ENCODE results near the gene HEMGN. TPM values are rescaled to one million over a fixed set of nuclear protein-coding genes. Genes with fewer than 3 reads are reported as not detected.

HEMGN gene
- not detected for total RNA-seq

DNA sequence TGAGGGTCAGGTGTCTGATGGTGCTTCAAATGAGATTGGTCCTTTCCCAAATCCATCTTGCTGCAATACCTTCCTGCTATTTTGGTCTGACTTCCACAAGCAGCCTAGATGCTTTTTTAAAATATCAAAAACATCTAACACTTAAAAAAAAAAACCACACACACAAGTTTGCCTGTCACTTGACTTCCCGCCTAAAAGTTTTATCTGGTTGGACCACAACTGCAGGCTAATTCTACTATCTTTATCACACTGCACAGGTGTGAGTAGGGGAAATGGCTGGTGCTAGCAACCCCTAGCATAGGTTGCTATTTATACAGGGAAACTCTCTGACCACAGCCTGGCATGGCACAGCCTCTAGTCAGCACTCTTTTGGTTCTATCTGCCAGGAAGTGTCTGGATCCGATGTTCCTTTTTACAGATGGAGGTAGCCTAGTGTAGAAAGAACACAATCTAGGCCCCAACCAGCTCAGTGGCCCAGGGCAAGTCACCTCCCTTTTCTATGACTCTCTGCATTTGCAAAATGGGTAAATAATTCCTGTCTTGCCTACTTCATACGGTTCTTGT lies at the start of gene HEMGN:
TSS of gene HEMGN (minus strand) at position 92 of the 564 bp plus-strand sequence. CDS start at position 56, 36 bp downstream.
- TF ChIP-seq CTCF (IDR thresholded peaks at IDR 0.05) (no peak), POLR2A (IDR thresholded peaks at IDR 0.05) (no peak), POLR2AphosphoS5 (IDR thresholded peaks at IDR 0.05) (no peak)
- Histone ChIP-seq H3K4me1 (no peaks in the 10 kb centered on the region), H3K4me3 (no peak within 1 kb of the TSS), H3K9me3 (no peaks in the 10 kb centered on the region), H3K27ac (no peak within 1 kb of the TSS), H3K36me3 (no peaks in the 10 kb centered on the region), H3K27me3 (peaks cover 0 to 24% of the 10 kb centered on the region in 2 donors)
- intact Hi-C loops (cut with DNase I; ENCODE audit: low total_unique reads): no loop called here
- no peak for DNase-seq (ENCODE audit: low spot score in 2 of 2)

GRCh38 chr9:97987487-97987886 lies 49.5 kb upstream of the HEMGN start:
- Histone ChIP-seq H3K9me3 (no peaks in the 10 kb centered on the region), H3K27me3 (no peaks in the 10 kb centered on the region), H3K27ac (no peak overlapping the region), H3K36me3 (no peaks in the 10 kb centered on the region), H3K4me3 (no peak overlapping the region), H3K4me1 (peaks cover 0 to 8% of the 10 kb centered on the region in 2 donors)
- no peak for DNase-seq (ENCODE audit: low spot score in 2 of 2)
- no peak for TF ChIP-seq POLR2AphosphoS5 (IDR thresholded peaks at IDR 0.05)
- TF ChIP-seq POLR2A (IDR thresholded peaks at IDR 0.05): no peak
- no peak for TF ChIP-seq CTCF (IDR thresholded peaks at IDR 0.05)
- intact Hi-C loops (cut with DNase I; ENCODE audit: low total_unique reads): no loop called here

DNA sequence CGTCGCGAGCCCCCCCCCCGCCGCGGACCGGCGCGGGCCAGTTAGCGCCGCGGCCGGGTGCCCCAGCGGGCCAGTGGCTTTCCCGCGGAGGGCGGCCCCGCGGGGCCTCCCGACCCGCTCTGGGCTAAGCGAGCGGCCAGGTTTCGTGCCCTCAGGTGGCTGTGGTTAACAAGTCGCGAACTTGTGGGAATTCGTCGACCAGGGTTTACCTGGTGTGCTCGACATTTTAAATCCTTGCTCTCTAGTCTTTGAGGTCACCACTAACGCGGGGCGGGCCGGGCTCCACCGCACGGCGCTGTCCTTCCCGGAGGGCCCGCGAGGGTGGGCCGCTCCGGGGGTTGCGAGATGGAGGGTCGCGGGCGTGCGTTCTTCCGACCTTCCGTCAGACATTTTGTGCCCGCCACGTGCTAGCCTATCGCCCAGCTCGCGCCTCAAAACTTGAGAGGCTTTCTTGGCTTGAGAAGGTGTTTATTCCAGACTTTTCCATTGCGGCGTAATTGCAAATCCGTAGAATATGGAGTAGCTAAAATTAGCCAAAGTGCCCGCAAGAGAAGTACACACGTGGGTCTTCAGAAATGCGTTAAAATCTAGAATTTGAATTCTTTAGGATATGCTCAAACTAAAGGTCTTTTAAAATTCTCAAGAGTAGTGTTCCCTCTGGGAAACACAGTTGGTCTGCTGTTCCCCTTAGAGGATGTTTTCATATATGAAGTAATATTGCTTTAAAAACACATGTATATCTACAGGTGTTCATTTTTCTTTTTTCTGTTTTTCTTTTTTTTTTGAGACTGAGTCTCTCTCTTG lies 47.3 kb upstream of the HEMGN start:
- DNase-seq (ENCODE audit: low spot score in 2 of 2): peak in 1 of 2 donors; percentile 53
- H3K4me1 ChIP-seq: peaks cover 0 to 8% of the 10 kb centered on the region in 2 donors
- no peaks in the 10 kb centered on the region for H3K36me3 ChIP-seq
- TF ChIP-seq POLR2AphosphoS5 (IDR thresholded peaks at IDR 0.05) (no peak), POLR2A (IDR thresholded peaks at IDR 0.05) (no peak), CTCF (IDR thresholded peaks at IDR 0.05) (no peak)
- H3K9me3 ChIP-seq: no peaks in the 10 kb centered on the region
- no peaks in the 10 kb centered on the region for H3K27me3 ChIP-seq
- peak overlapping the region; percentile 63 to 99 (median 80) for H3K4me3 ChIP-seq
- peak overlapping the region; percentile 98 to 99 for H3K27ac ChIP-seq
- intact Hi-C loops (cut with DNase I; ENCODE audit: low total_unique reads): no loop called here

- intact Hi-C loops (cut with DNase I; ENCODE audit: low total_unique reads): no loop called here
- H3K4me1 ChIP-seq: peaks cover 0 to 8% of the 10 kb centered on the region in 2 donors
- H3K27ac ChIP-seq: peak overlapping the region; percentile 98 to 99
- peak overlapping the region; percentile 63 to 99 (median 80) for H3K4me3 ChIP-seq
- TF ChIP-seq POLR2A (IDR thresholded peaks at IDR 0.05): no peak
- TF ChIP-seq CTCF (IDR thresholded peaks at IDR 0.05): no peak
- peak in 1 of 3 donors; percentile 66 for TF ChIP-seq POLR2AphosphoS5 (IDR thresholded peaks at IDR 0.05)
- no peaks in the 10 kb centered on the region for H3K36me3 ChIP-seq
- H3K9me3 ChIP-seq: no peaks in the 10 kb centered on the region
- no peaks in the 10 kb centered on the region for H3K27me3 ChIP-seq
- peak; percentile 77 to 80 for DNase-seq (ENCODE audit: low spot score in 2 of 2)
Observed at GRCh38 chr9:97984188-97985057, 46.5 kb upstream of the HEMGN start.

Data from breast epithelium (tissue), 4 donors.